Fibroblast of skin of abdomen (primary cell): Measurements from ENCODE around the gene STXBP6.
"Not testable (repeated sequence)": the region's sequence is repeated elsewhere in the genome, so short reads cannot be mapped to it uniquely, and the experiment has no call there.

Experiments
- DNase-seq: peaks from one replicate; pipeline ENCODE4 v3.0.0-alpha.2; 2013

The STXBP6 gene

DNA sequence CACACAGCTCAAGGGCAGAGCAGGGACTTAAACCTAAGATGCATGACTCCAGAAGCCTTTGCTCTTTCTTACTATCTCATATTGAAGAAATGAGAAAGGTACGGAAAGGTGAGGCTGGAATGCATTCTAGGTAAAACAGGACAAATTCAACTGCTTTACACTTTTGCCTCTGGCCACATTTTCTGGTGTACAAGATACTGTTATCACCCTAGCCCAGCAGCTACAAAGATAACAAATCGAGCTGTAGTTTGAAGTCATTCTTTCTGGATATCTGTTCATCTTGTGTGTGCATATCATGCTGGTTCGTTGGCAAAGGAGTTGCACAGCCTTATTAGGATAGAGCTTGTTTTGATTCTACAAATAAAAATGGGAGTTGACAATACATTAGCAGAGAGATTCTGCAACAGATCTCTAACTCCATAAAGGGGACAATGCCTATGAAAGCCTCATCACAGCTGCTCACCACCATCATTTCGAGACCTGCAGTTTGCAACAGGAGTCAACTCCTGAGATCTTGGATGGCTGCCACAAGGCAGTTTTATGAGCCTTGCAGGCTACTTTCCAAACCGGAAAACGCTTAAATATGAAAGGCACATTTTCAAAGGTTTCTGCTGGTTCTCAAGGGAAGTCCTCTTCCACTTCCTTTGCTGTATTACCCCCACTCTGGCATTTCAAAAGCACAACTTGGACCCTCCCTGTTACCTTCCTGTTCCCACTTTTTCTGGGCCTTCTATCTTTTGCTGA lies 64.9 kb downstream of the STXBP6 start:
- DNase-seq: peak; percentile 36

DNA sequence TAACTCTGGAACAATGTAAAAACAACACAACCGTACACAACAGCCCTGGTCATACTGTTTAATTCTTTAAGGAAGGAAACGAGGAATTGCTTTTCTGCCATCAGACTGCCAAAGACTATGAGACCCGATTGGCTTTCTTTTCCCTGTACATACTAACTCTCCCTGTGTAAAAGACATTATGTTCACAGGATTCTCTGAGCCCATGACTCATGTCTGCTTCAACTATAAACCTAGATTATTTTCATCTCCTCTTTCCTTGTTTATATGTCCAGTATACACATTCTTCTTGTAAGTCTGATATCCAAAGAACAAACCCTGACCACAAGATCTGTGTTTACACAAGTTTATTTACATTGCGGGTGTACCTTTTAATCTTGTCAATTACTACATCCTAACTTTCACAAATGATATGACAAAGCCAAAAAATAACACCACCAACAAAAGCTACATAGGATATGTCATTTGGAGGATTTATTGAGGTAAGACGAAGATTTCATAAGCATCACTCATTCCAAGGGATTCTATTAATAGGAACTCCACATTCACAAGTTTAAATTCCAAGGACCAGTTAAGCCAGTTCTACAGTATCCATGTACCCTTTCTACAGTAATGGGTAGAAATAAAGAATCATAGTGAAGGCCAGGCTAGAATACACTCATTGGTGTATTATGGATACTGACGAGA lies 67.3 kb downstream of the STXBP6 start:
- peak; percentile 52 for DNase-seq

DNA sequence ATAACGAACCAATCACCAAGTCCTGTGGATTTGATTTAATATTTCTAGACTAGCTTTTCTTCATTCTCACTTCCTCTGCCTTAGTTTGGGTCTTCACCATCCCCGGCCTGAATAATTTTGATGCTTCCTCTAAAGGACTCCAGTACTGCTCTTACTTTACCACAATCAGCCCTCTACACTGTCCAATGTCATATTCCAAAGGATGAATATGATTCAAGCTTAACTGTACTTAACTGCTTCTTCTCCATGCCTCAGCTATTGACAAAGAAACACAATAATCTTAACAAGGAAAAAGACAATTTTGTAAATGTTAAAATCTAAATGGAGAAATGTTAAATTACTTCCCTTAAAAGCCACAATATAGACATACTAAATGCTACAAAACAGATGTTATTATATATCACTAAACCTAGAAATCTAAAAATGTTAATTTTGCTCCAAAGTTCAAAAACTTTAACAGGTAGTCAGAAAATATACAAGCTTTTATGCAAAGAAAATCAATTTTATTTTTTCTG lies 70.2 kb downstream of the STXBP6 start:
- no peak for DNase-seq

DNA sequence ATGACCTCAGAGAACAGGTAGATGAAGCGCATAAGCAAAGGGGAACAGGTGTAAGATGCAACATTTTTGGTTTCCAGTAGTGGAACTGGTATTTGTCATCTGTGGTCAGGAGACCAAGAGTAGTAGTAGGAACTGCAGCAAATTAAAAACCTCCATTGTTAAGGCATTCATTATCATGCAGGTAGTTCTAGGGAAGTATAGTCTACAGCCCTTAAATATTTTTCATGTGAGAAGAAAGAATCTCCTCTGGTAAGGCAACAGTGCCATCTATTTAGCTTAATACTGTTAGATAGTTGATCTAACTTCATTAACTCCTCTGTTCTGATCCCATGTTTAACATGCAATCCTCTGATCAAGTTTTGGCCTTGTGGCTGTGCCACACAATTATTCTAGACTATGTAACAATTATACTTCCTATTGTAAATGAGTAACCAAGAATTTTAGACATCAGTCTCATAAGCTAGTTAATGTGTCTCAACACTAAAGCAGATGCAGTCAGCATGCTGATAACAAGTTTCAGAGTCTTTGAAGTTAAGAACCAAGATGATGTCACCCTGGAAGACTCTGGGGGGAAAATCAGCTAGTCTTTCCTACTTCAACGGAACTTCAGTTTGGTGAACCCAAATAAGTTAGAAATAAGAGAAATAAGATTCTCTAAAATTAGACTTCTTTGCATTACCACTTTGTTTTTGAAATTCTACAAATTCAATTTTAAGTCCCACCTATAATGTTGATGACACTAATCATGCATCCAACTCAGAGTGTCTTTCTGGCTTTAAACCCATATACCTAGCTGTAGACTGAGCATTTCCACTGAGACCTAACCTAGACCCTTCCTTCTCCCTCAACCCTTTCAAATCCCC lies 70.9 kb downstream of the STXBP6 start:
- no peak for DNase-seq

DNA sequence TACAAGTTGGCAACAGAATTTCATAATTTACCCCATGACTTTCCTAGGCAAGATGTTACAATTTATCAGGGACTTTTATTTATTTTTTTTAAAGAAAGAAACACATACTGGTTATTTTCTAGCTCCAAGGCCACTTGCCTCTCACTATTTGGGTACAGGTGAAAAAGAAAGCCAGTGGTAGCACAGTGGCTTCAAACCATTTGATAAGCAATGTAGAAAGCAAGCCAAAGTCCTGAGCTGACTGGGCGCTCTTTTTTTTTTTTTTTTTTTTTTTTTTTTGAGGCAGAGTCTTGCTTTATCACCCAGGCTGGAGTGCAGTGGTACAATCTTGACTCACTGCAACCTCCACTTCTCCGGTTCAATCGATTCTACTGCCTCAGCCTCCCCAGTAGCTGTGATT lies 73.3 kb downstream of the STXBP6 start:
- no peak for DNase-seq

DNA sequence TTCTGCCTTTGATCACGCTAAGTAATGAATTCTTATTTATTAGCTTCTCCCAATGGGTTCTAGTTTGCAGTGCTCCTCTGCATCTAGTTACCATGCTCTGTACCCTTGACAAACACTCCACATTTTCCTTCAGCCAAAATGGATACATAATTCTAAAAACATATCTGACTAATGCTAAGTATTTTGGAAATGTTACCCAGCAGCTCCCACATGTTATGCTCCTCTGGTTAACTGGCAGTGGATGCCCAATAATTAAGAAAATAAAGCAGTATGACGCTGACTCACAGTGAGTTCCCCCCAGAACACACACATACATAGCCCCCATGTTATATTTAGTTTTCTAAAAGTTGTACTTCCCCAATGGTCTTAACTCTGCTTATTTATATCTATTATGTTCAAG lies 74.6 kb downstream of the STXBP6 start:
- DNase-seq: no peak

DNA sequence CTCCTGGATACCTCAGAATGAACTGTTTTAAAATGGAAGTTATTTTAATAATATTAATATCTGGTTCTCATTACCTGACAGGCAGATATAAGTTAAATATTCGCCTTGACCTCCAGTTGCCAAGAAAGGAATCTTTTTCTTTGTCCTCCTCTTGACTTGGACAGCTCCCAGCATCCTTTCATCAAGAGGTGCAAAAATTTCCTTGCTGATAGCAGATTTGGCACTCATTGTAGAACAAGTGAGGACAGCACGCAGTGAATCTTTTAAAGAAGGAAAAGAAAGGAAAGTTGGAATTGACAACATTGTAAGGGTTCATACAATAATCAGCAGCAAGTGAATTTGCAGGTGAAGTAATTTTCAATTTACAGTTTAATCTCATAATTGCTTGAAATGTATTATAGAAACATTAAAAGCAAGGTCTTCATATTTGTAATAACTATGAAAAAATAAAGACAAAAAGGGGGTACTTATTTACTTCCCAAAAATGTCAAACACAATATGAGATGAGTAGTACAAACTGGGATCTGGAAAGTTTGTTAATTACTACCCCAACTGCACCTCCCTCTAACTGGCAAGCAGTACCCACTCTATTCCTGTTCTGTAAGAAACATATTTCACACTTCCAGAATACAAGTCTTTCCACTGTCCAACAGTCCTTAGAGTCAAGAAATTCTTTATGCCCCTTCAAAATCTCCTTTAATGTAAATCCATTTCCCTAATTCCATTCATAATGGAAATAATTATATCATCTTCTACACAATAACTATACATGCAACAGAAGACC lies 75.2 kb downstream of the STXBP6 start:
- DNase-seq: no peak

DNA sequence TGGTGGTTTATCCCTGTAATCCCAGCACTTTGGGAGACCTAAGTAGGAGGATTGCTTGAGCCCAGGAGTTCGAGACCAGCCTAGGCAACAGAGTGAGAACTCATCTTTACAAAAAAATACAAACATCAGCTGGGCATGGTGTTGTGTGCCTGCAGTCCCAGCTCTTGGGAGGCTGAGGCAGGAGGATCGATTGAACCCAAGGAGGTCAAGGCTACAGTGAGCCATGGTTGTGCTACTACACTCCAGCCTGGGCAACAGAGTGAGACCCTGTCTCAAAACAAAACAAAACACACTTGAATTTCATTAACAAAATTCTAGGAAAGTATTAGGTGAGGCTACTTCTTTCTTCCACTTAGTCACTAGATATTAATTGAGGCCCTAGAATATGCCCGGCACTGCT lies 77.1 kb downstream of the STXBP6 start:
- no peak for DNase-seq

DNA sequence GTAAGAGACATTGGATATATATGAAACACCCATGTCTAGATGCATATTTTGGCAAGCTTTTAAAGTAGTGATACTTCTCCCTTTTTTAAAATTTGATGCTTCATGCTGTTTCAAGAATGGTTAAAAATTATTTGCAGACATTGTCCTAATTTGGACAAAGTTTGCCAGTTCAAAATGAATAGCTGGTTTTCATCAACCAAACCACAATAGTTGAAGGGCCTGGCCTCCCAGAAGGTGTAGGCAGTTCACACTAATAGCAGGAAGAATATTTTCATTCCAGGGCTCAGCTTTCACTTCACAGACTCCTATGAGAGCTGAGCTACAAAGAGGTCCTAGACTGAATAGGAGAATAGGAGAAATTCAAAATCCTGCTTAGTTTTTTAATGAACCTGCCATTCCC lies 78.7 kb downstream of the STXBP6 start:
- DNase-seq: peak; percentile 74

DNA sequence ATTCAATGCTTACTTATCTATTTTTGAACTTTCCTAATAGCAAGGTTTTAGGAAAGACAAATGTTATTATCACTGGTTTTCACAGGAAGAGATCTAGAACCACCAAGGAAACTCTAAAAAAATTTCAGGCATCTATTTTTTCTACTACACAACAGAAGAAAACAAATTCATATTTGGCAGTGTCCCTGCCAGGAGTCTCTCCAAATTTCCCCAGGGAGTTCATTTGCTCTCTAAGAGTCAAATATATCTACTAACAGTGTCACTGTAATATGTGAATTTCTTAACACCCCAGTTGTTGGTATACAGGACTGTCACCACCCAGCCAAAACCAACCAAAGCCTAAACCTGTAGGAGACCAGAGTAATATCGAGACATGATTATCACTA lies 83.4 kb downstream of the STXBP6 start:
- DNase-seq: no peak

DNA sequence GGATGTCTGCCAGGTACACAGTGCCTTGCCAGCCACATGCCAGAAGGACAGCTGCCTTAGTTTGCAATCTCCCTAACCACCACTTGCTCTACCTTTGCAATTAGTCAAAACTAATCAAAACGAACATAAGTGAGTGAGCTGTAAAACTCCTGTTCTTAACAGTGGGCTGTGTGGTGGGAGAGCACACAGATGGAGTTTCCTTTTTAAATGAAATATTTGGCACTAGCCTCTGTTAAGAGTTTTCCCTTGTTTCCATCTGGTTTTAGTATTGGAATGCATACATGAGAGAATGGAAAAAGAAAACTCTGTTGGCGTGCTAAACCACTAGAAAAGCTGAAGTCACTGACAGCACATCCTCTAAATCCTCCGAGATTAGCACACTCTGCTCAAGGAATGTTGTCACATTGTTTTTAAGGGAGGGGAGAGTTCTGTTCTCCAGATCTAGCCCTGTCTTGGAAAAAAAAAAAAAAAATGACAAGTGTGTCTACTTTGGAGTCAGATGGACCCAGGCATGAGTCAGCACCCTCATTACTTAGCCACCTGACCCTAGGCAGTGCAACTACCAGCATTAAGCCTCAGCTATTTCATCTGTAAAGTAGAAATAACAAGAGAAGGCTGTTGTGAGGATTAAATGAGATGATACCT lies 83.9 kb downstream of the STXBP6 start:
- peak; percentile 96 for DNase-seq

DNA sequence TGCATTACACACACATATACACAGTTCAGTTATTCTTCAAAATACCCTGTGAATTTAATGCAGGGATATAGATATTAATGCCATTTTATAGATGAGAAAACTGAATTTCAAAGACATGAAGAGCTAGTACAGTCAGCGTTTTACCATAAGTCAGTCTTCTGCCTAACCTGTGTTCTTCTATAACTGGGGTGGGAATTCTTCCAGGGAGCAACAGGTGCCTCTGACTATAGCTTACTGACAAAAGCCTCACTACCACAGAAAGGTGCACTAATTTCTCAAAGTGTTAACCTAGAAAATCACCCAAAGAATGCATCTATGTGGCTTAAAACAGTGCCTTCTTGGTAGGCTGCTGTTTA lies 84.4 kb downstream of the STXBP6 start:
- DNase-seq: no peak

DNA sequence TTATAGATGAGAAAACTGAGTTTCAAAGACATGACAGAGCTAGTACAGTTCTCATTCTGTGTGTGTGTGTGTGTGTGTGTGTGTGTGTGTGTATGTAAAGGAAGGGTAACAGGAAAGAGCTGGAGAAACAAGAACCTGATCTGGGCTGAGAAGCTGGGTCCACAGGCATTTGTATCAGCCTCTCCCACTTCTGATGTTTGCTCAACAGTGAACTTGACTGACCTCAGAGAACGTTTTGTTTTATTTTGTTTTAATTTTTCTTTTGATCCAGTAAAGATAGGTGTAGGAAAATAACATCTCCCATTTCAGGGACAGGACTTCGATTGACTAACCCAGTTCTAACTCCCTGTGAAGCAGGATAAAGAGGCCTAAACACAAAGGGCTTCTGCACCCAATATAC lies 85.4 kb downstream of the STXBP6 start:
- no peak for DNase-seq

DNA sequence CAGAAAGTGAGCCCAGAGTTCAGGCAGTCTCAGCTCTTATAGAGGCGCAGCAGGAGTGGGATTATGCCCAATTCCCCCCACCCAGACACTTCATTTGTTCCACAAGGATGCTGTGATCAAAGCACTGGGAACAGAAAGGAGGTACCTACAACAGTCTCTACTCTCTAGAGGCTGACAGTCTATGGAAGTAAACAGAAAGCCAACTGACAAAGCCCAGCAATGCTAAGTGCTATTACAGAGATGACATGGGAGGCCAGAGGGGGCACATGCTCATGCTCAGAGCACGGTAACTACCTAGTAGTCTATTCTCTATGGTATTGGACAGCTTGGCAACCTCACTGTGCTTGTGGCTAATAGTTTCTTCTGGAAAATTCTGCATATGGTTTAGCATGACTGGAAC lies 85.9 kb downstream of the STXBP6 start:
- no peak for DNase-seq

DNA sequence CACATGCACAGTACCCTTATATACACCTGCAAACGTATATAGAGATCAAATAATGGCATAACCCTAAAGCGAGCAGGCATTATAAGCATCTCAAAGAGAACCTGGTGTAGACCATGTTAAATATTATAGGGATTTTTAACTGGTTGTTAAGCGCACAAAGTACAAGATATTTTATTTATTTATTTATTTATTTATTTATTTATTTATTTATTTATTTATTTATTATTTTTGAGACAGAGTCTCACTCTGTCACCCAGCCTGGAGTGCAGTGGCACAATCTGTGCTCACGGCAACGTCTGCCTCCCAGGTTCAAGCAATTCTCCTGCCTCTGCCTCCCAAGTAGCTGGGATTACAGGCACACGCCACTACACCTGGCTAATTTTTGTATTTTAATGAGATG lies 87.8 kb downstream of the STXBP6 start:
- not testable (repeated sequence) for DNase-seq

DNA sequence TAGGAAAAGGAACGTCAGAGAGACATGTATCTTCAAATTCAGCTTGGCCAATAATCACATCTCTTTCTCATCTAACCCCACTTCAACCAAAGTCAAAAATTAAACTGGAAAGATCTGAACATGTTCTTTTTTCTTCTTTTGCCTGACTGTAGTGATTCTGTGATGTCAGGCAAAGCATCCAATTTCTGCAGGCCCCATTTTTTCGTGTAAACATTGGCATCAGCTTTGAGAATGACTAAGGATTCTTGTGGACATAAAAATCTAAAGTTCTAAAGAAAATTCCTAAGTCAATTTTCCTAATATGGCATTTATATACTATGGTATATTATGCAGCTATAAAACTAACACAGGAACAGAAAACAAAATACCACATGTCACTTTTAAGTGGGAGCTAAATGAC lies 89.1 kb downstream of the STXBP6 start:
- DNase-seq: peak; percentile 64

DNA sequence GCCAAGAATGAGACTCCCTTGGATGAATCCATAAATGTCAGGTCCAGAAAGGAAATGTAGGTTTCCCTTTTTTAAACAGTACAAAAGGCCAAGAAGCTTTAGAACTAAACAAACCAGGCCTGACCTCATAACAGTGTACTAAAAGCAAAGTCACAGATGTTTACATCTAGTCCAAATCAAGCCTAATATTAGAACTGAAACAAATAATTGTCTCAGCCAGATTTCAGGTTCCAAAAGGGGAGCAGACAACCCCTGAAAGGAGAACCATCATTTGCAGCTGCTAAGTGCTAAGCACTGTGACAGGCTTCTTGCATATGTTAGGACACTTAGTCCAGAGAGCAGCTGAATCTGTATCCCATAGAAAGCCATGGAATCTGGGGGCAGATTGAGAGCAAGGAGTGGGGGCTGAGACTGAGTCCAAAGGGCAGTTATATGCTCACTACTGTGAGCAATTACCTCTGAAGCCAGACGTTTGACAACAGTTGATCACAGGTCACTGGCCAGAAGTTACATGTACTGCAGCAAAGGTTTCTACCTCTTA lies 90.1 kb downstream of the STXBP6 start:
- no peak for DNase-seq

DNA sequence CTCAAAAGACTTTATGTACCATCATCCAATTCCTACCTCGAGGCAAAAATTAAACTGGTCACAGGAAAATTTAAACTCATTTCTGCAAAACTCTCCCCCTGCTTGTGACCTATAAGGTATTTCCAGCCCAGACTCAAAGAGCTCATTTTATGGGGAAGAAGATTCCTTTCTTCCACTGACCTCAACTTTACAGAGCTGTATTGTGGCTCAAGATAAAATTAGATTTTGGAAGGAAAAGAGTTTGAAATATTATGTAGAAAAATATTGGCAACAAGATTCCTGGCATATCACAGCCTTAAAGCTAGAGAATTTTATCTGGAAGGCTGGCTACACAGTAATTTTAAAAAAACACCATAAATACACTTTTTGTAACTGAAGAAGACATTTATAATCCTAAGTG lies 91.7 kb downstream of the STXBP6 start:
- peak; percentile 25 for DNase-seq

DNA sequence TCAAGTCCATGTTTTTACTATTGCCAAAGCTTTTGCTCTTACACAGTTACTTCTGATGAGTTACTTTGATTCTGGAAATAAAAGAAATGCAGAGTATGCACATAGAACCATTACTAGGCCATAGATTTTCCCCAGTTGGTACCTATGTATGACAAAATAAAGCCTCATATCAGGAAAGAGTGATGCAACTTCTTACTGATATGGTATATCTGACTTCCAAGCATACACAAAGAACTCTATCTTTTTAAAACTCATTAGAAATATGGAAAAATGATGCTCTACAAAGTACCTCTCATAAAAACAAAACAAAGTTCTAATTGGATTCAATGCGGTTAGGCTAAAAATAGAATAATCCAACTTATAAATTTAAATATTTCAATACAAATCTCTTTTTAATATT lies 92.1 kb downstream of the STXBP6 start:
- no peak for DNase-seq

DNA sequence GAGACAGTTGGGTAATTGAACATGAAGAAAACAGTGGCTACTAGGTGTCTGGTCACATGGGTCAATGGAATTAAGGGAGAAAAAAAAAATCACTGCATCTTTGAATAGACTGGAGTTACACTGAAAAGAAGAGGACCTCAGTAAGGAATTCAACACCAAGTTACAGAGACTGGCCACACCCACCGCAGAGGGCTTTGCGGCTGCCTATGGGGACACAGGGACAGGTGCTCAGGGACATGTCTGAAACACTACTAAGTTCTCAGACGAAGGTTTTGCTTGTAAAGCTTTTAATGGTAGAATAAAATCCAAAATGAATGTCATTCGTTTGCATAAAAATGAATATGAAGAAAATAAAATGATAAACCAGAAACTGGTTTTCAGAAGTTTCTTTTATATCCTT lies 93.8 kb downstream of the STXBP6 start:
- no peak for DNase-seq

DNA sequence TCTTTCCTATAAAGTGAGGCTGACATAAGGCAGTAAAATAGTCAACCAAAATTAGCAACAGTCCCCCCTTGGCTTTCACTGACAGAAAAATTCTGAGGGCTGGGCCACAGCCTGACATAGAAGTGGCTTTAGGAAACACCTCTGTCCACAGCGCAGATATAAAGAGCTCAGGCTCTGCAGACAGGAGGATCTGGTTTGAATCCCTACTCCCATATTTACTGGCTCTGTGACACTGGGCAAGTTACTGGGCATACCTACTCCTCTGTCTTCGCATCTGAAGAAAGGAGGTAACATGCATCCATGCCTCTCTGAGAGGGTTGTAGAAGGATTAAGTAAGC lies 95.3 kb downstream of the STXBP6 start:
- DNase-seq: no peak
